Measurements from ENCODE around the gene MDFIC.

MDFIC gene

DNA sequence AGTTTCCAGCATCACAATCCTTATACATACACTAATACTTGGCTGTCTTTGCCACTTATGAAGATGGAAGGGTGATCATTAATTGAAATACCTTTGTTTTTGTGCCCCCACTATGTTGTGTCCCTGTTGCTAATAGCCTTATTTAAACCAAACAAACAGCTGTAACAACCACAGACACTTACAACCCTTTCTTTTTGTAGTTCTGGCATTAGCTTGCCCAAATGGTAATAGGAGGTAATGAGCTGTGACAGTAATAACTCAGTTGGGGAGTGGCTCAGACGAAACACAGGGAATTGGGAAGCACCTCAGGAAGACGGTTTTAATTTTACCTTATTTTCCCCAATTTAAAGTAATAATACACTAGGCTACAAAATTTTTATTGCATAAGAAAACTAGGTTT lies 83.4 kb downstream of the MDFIC start:
- no peak for DNase-seq

DNA sequence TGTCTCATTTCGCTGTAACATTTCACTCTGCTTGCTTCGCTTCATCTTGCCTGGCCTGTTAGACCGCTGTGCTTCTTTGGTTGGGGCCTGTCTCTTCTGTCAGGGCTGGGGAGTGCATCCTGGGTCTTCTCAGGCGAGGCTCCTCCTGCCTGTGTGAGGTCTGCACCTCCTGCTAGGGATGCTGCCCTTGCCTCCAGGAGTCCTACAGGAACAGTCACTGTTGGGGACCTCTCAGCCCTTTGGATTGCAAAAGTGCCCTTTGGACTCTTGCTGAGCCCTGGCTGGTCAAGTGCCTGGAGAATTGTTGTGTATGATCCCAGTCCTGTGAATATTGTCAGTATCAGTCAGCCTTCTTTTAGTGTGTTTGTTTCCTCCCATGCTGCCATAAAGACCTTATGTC lies 84.1 kb downstream of the MDFIC start:
- no peak for DNase-seq

DNA sequence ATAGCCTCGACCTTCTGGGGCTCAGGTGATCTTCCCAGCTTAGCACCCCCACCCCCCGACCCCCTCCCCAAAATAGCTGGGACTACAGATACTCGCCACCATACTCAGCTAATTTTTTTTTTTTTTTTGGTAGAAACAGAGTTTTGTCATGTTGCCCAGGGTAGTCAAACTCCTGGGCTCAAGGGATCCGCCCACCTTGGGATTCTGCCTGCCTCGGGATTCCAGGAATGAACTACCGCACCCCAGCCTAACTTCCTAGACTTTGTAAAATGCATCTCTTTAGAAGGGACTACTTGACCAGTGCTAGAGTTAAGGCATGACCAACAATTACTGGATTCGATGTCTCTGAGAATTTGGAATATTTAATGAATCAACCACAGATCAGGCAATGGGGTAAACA lies 85.9 kb downstream of the MDFIC start:
- DNase-seq = no peak

DNA sequence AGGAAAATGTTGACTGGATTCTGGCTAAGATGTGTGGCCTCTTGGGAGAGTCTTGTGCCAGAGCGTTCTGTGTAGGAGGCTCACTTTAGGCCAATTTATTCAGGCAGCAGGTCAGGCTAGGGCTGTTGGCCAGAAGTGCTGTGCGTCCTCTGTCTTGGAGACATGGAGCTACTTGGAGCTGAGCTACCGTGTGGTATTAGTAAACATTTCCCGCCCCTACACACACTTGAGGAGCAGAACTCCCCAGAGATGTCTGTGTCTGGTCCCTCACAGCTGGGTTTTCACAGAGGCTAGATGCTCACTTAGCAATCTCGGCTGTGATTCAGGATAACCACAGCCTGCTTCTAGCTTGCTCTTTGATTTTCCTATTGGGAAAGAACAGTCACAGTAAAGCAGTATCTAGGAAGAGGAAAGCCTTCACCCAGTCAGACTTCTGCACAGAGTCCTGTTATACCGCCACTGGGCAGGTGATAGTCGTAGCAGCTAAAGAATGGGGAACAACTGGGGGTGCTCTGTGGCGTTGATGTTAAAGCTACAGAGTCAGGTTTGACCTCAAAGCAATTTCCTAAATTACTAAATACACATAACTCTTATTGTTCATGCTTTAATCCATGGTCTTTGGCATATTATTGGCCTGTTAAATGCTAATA lies 86.7 kb downstream of the MDFIC start:
- peak in 1 of 2 experiments; percentile 22 for DNase-seq

DNA sequence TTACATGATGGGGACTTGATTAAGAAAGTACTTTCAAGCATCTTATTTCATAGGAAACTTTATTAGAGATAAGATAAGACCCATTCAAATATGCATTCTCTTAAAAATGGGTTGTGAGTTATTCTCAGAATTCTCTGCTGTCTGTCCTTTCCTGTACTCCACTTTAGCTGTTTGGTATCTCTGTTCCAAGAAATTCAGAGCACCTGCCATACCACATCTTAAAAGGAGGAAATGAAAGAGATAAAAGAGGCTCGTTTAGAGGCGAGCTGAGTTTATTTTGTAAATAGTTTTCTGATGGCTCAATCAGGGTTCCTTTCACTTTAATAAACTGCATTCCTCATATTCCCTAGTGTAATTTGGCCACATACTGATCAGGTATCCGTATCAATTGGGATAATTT lies 87.2 kb downstream of the MDFIC start:
- no peak for DNase-seq

DNA sequence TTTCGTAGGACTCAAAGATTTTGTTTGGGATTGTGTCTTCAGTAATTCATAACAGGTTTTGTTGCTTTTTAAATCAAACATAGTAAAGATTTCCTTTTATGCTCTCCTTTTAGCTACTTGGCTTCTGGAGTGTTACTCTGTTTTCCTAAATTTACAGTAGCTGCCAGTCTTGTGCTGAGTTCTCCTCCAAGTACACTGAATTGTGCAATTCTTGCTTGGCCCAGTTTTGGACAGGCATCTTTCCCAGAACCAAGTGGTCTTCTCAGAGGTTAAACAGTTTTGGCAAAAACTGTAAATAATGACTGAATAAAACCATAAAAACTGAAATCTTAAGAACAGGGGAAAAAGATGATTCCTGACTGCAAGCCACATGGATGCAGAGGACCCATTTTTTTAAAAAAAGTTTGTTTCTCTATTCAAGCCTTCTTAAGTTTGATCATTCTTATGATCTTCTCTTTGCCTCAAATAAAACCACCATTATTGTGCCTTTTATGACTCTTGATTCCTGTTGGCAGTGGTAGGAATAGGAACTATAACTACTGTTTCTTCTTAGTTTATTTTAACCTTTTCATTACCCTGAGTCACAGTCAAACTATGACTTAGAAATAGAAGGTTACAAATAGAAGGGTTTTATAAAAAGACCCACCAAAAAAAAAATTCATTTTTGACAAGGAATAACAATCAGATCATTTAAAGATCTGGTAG lies 88.0 kb downstream of the MDFIC start:
- no peak for DNase-seq

DNA sequence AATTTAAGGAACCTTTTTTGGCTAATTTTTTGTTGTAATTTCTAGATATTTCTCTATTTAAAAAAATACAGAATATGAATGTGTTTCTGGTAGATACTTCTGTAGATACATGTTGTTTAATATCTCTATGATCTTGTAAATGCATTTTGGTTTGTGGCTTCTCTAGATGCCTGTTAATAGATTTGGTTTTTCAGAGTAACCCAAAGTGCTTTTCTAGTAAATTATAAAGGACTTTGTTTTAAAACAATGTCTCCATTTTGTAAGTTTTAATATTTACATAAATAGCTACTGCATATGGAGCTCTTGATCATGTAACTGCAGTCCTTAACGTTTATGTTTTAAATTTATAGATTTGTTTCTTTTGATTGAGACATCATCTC lies 88.5 kb downstream of the MDFIC start:
- DNase-seq = no peak

DNA sequence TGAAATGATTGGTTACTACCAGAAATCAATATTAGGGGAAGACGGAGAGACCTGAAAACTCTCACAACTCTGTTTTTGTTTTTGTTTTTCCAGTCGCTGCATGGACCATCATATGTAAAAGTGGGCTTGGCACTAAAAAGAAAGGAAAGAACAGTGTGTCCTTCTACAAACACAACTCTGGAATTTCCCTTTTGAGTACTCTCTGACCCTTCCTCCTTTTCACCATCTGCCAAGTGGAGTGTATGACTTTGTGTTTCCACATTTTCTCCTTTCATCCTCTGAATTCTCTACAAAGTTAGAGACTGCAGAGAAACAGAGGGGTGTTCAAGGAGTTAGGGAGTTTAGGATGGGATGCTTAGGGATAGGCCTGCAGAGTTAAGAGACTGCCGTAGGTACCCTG lies 92.0 kb downstream of the MDFIC start:
- no peak for DNase-seq

DNA sequence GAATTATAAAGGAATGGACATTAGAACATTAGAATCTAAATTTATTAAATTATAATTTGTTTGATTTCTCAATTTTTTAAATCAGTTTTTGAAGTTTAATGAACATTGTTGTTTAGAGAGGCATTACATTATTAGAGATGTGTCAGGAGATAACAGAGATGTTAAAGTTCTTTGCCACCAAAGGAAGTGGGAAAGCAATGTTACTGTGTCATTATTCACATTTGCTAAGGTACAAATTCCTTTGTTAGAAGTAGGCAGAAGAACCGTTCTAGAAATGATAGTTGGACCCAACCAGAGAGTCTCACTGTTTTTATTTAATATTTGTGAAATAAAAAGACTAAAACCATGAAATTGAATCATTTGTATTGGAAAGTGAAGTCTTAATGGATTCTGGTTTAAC lies 92.9 kb downstream of the MDFIC start:
- no peak for DNase-seq

DNA sequence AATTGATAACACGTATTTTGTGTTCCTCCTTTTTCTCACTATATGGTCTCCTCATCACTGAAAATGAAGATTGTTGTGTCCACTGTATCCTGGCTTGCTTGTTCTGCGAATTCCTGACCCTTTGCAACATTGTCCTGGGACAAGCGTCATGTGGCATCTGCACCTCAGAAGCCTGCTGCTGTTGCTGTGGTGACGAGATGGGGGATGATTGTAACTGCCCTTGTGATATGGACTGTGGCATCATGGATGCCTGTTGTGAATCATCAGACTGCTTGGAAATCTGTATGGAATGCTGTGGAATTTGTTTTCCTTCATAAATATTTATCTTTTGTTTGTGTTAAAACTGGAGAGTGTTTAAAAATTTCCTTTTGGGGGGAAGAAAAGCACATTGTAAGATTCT lies 93.7 kb downstream of the MDFIC start:
- DNase-seq = no peak

DNA sequence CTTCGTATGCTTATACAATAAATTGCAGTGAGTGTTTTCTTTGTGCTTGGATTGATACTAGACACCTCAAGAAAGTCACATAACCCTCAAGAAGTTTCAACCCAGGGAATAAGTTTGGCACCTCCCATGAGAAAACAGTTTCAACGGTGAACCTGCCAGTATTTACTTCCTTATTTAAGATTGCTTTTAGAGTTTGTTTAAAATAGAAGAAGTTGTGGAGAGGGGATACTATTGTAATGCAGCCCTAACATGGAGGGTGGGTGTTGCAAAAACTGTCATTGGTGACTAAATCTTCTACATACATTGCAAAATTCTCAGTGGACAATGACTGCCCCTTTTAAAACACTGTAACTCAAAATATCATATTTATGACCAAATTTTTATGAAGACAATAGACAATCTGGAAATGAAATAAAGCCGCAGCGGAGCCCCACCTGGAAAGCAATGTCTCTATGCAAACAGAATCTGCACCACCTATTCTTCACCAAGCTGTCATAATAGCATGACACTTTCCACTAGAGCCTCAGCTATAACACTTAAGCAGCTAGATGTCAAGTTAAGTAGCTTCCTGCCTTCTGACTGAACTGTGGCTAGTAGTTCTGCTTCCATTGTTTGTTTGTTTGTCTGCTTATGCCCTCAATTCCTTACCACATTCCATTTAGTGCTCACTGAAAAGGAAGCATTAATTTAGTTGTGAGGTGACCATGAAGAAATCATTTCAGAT lies 98.2 kb downstream of the MDFIC start:
- no peak for DNase-seq

DNA sequence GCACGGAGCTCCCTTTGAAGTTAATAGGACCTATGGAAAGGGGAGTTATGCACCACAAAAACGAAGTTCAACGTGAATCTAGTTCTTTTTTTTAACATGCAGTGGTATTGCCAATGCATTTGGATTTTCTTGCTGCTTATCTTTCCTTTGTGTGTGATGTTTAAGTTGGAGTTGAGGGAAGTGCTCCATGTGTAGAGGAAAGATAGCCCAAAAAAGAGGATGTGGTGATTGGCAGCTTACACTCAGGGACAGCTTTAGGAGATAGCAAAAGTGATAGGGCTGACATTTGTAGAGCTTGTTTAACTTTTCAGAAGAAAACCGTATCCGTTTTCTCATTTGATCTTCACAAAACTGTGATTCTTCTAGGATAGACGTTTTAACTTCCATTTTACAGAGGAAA lies 101.3 kb downstream of the MDFIC start:
- DNase-seq = no peak

DNA sequence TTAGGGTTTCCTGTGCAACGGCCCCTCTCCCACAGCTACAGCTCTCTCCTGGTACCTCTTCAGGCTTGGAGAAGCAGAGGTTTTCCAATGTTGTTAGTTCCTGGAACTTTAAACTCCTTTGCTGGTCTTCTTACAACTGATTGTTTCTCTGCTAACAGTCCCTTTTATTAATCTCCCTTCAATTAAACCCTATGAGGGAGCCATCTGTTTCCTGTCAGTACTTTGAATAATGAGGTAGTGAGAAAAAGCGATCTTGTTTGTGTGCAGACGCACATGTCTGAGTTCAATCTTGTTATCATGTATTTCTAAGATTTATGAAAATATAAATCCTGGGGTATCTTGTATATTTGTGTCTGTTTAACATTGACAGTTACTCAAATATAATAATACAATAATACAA lies 102.4 kb downstream of the MDFIC start:
- DNase-seq = no peak

DNA sequence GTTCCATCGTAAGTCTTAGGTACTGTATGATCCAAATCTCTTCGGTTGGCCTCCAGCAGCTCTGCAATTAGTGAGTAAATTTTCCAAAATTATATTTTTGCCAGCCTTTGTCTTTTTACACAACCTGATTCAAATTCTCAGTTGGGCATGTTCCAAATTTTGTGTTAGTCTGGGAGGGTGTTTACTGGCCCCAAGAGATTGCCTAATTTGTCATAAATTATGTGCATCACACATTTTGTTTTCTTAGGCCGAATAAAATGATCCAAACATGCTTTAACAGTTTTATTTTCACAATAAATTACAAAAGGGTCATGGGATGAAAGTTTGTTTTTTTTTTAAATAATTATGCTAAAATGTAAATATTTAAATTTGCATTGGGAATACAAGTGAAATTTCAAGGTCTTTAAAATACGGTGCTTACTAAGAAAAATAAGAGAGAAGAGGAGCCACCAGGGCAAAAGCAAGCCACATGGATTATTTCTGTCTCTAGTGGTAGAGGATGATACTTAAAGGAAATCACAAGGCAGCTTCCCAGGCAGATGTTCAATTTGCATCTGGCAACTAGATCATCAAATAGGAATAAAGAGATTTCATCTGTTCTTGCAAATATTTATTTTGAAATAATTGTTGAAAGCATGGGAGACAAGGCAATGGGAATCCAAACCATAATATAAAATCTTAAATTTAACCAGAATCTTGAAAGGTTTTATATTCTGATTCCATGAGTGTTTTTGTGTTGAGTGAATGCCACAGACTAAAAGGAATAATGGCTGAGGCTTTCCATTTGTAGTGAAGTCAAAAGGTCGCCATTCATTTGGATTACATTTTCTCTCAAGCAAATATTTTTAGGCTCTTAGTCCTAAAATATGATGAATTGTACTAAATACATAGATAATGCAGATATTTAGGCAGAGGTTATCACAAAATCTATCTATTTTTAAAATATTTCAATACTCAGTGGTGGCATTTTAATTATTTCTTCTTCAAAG lies 111.1 kb downstream of the MDFIC start:
- DNase-seq = no peak

DNA sequence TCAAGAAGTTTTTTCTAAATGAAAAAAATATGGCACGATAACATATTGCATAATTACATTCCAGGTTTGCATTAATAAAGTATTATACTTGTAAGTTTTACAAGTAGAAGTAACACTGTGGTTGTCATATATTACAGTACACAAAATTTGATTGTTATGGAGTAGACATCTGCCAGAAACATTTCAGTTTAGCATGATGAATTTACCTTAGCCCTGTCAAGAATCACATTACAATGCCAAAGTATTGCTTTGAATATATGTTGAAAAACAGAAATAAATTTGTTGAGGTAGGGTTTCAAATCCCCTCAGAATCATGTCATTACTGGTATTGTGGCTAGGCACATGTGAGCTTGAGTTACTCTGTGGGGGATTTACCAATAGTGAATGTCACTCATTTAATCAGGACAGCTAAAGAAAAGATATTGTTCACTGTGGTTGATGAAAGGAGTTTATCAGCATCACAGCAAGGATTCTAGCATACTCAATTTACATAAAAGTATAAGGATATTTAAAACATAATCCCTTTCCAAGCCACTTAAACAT lies 112.1 kb downstream of the MDFIC start:
- DNase-seq = no peak

DNA sequence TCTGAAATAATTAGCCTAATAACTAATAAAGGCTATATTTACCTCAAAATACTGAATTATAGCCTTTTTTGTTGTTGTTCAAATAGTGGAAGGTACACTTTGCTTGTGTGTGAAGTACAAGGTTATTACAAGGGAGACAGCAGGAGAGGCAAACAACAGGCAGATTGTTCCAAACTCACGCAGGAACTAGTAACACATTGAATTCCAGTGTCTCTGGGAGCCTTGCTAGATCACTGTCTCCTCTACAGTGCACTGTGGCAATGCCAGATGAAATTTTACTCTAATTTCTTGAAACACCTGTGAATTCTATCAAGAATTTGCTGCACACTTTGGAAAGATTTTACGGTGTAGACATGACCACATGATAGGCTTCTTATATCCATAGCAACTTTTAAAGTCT lies 112.6 kb downstream of the MDFIC start:
- DNase-seq = no peak

DNA sequence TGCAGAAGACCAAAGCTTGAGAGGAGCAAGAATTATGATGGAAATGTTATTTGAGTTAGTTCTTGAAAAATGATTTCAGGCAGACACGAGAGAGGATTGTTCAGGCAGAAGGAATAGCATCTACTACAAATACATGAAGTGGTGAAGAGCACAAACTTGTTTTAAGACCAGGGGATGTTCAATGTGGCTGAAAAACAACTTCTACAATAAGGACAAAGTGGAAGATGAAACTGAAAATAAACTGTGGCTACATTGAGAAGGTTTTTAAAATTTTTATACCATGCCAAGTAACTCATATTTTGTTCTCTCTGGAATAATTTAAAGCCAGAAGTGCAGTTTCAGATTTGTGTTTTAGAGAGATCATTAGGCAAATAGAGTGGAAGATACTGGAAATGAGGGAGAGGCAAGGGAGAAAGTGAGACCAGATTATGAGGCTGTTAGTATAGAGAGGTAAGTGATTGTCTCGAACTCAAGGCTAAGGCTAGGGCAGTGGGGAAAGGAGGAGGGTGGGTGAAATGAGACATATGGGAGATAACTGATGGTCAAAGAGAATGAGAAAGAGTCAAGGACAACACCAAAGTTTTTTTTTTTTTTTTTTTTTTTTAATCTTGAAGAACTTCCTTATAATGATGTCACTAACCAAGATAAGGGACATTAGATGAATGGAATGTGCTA lies 115.4 kb downstream of the MDFIC start:
- no peak for DNase-seq

DNA sequence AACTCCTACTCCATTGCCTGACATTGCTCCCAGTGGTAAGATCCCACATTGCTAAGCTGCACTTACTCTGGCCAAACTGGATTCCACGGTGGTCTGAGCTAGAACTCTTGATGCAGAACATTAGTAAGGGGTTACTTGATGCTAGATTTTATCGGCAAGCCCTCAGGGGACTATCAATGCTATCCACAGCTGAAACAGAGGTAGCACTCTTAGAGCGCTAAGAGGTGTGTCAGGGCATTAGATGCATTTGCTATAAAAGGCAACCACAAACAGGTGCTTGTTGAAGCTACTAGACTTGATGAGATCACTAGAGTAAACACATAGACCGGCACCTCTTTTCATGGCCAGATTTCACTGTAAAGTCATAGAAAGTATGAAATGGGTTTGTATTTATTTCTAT lies 116.3 kb downstream of the MDFIC start:
- DNase-seq = no peak

DNA sequence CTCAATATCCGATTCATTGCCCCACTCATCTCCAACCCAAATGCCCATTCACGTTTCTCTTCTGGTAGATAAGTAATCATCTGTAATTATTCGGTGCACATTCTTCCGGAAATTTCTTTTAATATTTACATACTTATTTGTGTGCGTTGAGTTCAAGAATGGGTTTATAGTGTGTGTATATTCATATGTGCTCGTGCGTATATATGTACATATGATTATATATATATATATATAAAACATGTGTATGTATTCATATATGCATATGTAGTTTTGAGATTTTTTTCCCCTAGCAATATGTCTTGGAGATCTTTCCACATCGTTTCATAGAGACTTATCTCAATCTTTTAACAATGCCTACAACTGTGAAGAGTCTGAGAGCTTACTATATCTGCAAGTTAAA lies 118.2 kb downstream of the MDFIC start:
- no peak for DNase-seq

DNA sequence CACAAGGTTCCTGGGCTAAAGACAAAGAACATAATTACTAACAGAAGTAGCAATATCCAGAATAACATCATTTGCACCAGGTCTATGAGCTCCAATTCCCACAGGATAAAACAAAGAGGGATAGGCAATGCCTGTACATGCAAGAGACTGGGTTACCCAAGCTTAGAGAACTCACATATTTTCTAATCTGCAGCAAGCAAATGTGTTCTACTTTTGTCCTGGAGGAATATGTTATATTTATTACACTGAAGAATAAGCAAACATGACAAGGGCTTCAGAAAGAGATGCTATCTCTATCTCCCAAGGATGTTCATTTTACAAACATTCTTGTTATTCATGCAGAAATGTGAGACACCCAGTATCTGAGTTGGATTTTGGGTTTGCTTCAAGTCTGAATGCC lies 118.6 kb downstream of the MDFIC start:
- no peak for DNase-seq

DNA sequence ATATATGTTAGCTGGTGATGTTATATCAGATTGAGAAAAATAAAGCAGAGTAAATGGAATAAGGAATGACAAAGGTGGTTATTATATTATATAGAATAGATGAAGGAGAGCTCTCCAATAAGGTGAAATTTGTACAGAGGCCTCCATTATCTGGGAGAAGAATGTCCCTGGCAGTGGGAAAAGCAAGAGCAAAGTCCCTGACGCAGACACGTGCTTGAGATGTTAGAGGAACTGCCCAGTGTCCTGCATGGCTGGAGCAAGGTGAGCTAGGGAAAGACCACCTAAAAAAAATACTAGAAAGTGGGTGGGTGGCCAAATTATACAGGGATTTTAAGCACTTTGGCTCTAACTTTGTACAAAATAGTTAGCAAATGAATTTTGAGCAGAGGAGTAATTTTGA lies 120.7 kb downstream of the MDFIC start:
- no peak for DNase-seq

DNA sequence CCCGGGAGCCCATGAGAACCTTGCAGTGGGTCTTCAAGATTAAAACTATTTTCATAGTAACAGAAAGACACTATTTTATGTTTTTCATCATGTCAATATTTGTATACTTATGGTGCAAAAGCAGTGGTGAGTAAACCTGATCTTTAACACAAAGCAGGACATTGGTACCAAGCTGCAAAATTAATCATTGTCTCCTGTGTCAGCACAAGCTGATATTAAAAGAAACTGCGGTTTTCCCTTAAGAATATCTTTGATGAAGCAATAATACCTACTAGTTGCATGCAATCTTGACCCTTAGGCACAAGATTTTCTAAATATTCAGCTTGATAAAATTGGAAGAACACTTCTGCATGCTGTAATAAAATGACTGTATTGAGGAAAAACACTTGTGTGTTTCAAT lies 121.7 kb downstream of the MDFIC start:
- DNase-seq = no peak
